GM03348 (cell line): ENCODE data around the gene SUMO4.

Source experiments
- DNase-seq: peaks from one replicate; pipeline ENCODE4 v3.0.0; 2012; ENCODE audit warnings: low spot score

SUMO4 gene

DNA sequence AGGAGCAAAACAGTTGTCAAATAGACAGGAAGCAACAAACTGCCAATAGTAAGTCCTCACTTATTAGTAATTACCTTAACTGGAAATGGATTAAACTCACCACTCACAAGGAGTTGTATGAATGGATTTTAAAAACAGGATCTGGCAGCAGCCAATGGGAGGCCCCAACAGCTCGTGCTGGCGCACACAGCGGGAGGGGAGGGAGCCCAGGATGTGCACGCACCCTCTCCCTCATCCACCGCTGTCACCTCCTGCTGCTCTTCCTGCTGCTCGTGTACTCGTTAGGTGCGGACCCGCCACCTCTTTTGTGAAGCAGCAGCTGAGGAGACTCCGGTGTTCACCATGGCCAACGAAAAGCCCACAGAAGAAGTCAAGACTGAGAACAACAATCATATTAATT lies at the start of gene SUMO4:
Gene SUMO4 (plus strand): TSS at position 213 of the 400 bp plus-strand sequence. CDS start 130 bp downstream, at position 343.
- no peak for DNase-seq

DNA sequence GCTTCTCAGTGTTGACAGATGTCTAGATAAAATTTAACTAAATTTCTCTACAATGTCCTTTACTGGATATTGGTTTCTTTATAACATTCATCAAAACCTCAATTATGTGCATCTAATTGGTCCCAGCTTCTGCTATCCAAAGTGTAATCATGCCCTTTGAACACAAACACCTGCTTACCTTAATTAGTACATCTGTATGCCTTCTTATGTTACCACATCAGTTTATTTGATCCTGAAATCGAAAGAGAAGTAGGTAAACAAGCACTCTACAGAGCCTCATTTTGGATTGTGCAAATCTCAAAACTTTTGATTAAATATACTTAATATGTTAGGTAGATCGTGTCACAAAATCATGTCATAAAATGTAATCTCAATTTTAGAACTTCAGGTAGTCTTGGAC lies 46.1 kb upstream of the SUMO4 start:
- DNase-seq: no peak

DNA sequence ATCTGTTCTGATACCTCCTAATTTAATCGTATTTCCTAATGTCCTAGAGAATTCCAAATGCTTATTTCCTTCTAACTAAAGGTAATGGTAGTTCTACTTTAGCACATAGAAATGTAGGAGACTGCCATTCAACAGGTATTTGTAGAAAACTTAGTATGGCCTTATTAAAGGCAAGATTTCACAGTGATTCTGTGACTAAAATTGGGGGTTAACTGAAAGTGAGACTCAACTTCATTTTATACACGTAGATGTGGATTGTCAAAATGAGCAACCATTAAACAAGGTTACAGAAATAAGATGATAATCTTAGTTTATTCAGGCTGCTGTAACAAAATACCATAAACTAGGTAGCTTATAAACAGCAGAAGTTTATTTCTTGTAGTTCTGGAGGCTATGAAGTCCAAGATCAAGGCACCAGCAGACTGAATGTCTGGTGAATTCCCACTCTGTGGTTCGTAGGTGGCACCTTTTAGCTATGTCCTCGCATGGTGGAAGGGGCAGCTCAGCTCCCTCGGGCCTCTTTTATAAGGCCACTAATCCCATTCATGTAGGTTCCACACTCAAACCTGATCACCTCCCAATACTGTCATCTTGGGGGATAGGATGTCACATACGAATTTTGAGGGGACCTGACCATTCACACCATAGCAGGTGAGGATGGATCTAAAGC lies 43.8 kb upstream of the SUMO4 start:
- DNase-seq: no peak

DNA sequence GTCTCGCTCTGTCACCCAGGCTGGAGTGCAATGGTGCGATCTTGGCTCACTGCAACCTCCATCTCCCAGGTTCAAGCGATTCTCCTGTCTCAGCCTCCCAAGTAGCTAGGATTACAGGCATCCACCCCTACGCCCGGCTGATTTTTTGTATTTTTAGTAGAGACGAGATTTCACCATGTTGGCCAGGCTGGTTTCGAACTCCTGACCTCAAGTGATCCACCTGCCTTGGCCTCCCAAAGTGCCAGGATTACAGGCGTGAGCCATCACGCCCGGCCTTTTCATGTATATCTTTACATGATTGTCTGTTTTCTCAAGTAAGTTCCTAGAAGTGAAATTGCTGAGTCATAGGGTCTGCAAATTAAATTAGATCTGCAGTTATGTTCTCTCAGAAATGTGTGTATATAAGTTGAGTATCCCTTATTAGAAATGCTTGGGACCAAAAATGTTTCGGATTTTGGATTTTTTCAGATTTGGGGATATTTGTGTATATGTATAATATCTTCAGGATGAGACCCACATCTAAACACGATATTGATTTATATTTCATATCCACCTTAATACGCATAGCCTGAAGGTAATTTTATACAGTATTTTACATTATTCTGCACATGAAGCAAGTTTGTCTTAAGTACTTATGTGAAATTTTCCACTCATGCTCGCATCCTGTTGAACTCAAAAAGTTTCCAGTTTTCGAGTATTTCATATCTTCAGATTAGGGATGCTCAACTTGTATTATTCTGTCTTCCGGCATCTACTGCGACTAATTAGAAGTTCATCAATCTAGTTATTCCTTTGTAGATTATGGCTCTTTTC lies 42.1 kb upstream of the SUMO4 start:
- DNase-seq: no peak

DNA sequence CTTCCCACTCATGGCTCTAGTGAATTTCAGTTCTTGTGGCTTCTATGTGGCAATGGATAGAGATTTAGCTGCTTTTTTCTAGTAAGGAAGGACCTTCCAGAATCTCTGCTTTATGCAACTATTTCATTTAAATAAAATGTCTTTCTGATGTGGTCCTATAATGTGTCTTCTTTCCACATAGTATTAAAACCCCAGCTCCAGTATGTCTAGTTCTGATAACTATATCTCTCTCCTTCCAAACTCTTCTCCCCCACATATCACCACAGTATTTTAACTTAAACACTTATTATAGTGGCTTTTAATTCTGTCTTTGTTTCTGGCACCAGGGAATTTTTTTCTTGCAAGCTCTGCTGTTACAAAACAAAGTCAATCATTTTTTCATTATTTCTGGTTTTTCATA lies 40.6 kb upstream of the SUMO4 start:
- DNase-seq: no peak

DNA sequence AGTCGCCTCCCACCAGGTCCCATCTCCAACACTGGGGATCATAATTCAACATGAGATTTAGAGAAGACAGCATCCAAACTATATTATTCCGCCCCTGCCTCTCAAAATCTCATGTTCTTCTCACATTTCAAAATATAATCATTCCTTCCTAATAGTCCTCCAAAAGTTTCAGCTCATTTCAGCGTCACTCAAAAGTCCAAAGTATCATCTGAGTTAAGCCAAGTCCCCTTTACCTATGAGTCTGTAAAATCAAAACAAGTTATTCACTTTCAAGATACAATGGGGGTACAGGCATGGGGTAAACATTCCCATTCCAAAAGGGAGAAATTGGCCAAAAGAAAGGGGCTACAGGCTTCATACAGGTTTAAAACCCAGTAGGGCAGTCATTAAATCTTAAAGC lies 39.5 kb upstream of the SUMO4 start:
- DNase-seq: no peak

DNA sequence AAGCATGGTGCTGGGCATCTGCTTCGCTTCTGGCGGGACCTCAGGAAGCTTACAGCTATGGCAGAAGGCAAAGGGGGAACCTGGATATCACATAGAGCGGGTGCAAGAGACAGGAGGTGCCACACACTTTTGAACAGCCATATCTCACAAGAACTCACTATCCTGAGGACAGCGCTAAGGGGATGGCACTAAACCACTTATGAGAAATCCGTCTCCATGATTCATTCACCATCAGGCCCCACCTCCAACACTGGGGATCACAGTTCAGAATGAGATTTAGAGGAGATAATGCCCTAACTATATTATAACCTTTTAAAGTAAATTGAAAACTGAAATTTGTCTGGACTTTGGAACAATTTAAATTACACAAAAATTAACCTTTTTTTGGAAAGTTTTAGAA lies 37.8 kb upstream of the SUMO4 start:
- no peak for DNase-seq

DNA sequence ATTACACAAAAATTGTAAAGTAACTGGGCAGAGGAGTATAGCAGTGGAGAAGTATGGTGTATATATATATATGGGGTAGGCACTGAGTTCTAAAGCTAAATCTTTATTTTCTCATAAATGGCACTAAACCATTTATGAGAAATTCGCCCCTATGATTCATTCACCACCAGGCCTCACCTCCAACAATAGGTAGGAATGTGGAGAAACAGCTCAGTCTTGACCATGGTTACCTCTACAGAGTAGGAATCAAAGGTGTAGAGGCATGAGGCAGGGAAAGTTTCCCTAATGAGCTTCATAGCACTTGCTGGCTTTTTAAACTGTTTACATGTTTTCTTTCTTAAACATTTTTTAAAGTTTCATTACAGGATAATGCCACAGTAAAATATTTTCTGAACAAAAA lies 36.9 kb upstream of the SUMO4 start:
- DNase-seq: no peak

DNA sequence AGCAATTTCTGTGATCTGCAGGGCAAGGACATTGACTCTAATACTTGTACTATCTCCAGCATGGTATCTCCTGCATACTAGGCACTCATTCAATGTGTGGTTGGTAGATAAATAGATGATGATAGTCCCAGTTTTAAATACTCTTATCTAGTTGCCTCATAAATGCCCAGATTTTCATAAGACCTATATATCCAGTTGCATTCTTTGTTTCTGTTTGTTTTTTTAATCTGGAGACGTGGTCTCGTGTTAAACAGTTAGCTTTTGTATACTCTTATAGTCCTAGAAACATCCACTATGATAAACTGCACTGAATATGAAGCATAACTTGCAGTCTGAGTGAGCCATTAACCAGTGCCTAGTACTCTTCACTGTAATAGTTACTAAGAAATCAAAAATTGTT lies 35.5 kb upstream of the SUMO4 start:
- no peak for DNase-seq

DNA sequence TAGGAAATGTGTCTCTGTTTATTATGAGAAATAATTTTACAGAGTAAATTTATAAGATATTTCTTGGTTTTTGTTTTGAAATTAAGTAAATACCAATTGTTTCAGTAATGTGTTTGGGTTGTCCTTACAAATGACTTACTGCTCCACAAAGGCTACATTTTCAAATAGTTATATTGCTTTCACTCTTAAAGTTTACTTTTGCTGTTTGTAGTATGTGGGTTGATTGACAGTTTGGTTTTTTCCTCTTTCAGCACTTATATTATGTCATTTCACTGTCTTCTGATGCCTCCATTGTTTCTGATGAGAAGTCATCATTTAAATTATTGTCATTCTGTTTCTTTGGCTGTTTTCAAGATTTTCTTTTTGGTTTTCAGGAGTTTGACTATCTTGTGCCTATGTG lies 34.9 kb upstream of the SUMO4 start:
- no peak for DNase-seq

DNA sequence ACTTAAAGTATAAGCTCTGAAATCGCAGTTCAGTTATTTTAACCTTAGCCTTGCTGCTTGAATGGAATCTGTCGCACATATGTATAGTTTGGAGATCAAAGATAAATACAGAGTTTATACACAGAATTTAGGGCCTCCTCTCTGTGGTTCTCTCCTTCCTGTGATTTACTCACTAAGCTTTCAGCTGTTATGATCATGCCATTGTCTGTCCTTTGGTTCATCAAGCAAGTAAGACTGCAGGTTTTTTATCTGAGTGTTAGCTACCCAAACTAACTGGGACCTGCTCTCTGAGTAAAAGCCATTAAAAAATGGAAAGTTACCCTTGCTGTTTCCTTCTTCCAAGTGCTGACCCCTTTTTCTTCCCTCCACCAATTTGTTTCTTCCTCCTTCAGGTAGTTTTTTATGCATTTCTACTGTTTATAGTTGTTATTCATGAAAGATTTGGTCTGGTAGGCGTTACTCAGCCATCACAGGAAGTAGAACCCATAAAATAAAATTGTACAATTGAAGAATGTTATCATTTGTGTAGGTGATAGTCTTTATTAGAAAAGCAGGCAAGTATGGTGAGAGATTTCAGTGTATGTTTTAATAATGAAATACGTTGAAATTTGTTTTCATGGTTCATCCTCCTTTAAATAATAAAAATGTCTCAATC lies 33.7 kb upstream of the SUMO4 start:
- no peak for DNase-seq

DNA sequence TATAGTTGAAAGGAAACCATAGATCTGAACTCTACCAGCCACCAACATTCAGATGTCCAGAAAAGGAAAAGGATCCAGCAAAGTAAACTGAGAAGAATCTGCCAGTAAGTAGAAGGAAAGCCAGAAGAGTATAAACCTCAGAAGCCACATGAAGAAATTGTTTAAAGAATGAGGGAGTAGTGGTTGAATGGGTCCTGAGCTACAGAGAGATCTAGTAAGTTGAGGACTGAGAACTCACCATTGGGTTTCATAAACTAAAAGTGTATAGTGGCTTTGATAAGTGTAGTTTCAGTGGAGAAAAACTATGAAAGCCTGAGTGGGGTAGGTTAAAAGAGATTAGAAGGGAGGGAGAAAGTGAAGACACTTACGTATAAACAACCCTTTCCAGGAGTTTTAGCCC lies 32.0 kb upstream of the SUMO4 start:
- no peak for DNase-seq

DNA sequence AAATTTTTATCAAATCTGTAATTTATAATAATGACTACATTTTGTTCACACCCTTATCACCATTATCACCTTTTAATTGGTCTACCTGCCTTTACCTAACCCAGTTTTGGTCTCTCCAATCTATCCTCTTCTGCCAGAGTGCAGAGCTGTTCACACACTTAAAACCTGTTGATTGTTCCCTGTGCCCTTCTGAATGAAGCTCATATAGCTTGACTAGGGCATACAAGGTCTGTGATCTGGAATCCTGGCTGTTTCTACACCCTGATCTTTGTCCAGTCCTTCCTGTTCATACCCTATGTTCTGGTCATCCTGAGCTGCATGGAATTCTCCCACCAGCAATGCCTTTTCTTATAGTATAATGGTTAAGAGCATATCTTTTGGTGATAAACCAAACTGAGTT lies 28.9 kb upstream of the SUMO4 start:
- no peak for DNase-seq

DNA sequence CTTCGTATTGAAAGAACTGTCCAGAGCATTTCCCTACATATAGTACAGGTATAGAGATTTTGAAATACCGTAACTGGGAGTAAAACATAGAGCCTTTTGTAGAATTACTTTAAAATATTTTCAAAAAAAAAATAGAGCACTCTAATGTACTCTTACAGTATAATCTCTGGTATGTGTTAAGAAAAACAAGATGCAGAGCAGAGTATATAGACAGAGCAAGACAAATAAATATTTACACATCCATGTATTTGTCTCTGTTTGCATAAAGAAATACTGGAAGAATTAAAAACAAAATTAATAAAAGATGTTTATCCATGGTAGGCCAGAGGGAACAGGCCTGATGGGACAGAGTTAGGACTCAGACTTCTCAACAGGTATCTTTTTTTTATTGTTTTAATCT lies 28.0 kb upstream of the SUMO4 start:
- DNase-seq: no peak

DNA sequence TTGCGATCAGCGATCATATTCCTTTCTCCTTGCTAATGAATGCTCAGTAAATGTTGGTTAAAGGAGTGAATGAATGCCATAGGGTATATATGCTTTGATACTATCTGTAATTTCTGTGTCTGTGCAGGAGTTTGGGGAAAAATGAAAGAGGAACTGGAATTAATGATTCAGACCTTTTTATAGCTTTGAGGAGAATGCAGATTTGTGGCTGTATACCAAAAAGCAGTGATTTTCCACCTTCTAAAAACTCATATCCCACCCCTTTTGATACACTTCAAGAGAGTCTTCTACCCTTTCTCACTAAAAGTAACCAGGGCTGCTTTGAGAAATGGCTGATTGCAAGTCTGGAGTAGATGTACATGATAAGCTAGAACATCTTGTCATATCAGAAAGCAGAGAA lies 26.6 kb upstream of the SUMO4 start:
- DNase-seq: no peak

DNA sequence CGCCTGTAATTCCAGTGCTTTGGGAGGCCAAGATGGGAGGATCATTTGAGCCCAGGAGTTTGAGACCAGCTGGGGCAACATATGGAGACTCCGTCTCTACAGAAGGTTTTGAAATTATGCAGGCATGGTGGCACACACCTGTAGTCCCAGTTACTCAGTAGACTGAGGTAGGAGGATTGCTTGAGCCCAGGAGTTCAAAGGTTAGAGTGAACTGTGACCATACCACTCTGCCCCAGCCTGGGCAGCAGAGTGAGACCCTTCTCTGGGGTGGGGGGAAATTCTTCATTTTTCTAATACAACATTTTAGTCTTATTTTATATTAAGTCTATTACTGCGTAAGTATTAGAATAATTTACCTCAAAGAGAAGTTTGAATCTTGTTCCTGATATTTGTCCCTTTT lies 20.1 kb upstream of the SUMO4 start:
- no peak for DNase-seq

DNA sequence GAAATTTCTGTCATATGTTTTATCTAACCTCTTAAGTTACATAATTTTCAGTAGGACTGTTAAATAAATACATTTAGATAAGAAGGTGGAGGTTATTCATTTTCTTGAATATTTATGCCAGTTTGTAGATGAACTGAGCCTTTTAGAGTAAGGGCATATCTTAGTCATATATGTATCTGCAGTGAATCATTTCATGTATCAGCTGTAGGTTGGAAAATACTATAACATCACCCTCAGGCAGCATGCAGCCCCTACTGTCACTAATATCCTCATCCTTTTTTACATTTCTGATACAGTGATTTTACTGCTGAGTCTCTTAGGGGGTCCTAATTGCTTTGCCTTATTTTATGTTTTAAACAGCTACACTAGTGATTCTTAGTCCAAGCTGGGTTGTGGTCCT lies 19.5 kb upstream of the SUMO4 start:
- DNase-seq: no peak

DNA sequence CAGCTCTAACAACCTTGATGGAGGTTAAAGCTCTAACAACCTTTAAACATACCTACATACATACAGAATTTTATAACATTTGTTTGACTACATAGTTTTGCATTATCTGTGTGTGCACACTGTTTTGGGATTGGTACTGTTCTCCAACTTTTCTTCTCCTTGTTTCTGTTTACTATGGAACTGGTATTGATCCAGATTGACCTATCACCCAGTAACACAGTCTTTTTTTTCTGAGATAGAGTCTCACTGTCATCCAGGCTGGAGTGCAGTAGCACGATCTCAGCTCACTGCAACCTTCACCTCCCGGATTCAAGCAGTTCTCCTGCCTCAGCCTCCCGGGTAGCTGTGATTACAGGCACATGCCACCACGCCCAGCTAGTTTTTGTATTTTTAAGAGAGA lies 16.7 kb upstream of the SUMO4 start:
- no peak for DNase-seq

DNA sequence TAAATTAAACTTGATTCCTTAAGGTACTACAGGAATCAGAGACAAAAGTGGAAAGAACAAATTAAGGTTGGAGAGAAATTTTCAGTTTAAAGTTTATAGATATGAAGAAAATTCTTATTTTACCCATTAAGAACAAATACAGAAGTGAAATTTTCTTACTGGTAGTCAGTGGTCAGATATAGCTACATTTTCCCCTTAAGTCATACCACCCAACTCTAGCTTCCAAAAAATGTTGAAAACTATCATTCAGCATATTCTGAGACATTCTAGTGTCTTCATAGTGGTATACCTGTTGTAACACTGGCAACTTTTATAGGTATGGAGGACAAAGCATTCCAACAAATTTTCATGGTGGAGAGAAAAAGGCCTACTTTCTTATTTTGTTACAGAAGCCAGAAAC lies 15.6 kb upstream of the SUMO4 start:
- no peak for DNase-seq

DNA sequence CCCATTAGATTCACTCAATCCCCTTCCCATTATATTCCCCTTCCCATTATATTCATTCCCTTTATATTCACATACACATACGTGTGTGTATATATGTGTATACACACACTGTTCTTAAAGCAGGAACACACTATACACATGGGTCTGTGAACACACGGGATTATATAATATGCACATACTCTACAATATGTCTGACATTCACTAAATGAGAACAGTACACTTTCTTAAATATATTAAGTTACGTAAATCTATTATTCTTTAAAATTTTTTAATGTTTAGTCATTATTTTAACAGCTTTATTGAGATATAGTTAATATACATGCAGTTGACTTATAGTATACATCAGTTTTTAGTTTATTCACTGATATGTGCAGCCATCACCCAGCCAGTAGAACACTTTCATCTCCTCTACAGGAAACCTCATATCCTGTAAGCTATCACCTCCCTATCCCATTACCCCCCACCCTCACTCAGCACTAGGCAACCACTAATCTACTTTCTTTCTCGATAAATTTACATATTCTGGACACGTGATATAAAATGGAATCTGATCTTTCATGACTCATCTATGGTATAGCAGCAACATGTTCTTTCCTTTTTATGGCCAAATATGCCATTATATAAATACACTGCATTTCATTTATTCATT lies 13.9 kb upstream of the SUMO4 start:
- no peak for DNase-seq

DNA sequence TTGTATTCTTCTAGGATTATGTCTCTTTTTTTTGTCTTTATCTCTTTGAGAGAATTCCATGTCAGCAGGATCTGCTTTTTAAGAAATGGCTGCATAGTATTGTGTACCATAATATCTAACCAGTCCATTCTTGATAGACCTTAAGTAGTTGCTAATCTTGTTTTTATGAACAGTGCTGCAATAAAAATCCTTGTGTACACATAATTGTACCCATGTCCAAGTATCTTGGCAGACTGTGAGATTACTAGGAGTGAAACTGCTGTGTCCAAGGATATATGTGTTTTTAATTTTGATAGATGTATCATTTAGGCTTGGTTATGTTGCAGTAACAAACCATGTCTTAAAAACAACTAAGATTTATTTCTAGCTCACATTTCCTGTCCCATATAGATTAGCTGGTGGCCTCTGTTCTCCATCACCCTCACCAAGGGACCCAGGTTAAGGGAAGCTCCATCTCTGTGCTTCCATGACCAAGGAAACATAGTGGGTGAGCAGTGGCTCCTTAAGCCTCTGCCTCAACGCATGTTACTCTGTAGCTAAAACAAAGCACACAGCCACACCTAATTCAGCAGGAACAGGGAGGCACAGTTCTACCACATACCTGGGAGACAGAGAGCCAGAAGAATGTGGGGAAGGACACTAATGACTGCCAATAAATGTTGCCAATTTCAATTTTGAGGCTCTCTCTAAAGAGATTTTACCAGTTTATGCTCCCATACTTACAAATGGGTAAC lies 12.1 kb upstream of the SUMO4 start:
- DNase-seq: no peak
